CD4-positive, alpha-beta memory T cell (primary cell): ENCODE results near the gene RALGAPA1. TPM values are rescaled to one million over a fixed set of nuclear protein-coding genes. Genes with fewer than 3 reads are reported as not detected.

Source experiments
- CTCF ChIA-PET: fragments of 350-600 bp; sonication (Branson Sonifier 250); formaldehyde crosslinking; loops from one replicate; lab custom pipeline; 2021; ENCODE audit warnings: inconsistent platforms; ENCODE audit not compliant: partially characterized antibody; lab: Charles Lee
- POLR2A ChIA-PET: fragments of 350-600 bp; sonication (Branson Sonifier 250); formaldehyde crosslinking; loops from one replicate; lab custom pipeline; 2021; ENCODE audit not compliant: partially characterized antibody; lab: Charles Lee
- DNase-seq, 5 donors: peaks; one replicate each; pipeline versions ENCODE4 v3.0.0 to v3.0.0-alpha.2; 2020 to 2022; ENCODE audit warnings: mixed read lengths in 1 of 5
- H3K27ac ChIP-seq: one replicate; pipeline ENCODE4 v1.7.0; 2013; ENCODE audit warnings: low read depth, low read length
- H3K27me3 ChIP-seq: 2 replicates; pipeline ENCODE4 v1.7.0; 2013; ENCODE audit warnings: mild to moderate bottlenecking, low read length, moderate library complexity; ENCODE audit not compliant: insufficient read depth
- H3K36me3 ChIP-seq: 2 replicates; pipeline ENCODE4 v1.7.0; 2013; ENCODE audit warnings: mild to moderate bottlenecking, low read length, moderate library complexity; ENCODE audit not compliant: insufficient read depth
- H3K4me1 ChIP-seq: 2 replicates; pipeline ENCODE4 v1.7.0; 2013; ENCODE audit warnings: mild to moderate bottlenecking, low read length, moderate library complexity; ENCODE audit not compliant: insufficient read depth
- H3K4me3 ChIP-seq, 2 donors: one replicate each; pipeline ENCODE4 v1.7.0; 2013; ENCODE audit warnings: low read length in 2 of 2, mild to moderate bottlenecking in 1 of 2
- H3K9me3 ChIP-seq, 2 donors: one replicate each; pipeline ENCODE4 v1.7.0; 2013; ENCODE audit warnings: low read length in 2 of 2, control low read depth in 1 of 2; ENCODE audit not compliant: control insufficient read depth in 1 of 2
- H3K27ac Mint-ChIP-seq, 7 donors: one replicate each; pipeline ENCODE4 v1.8.0; 2020 to 2021; ENCODE audit warnings: mixed read lengths in 7 of 7, mild to moderate bottlenecking in 6 of 7, inconsistent platforms in 3 of 7, moderate library complexity in 3 of 7
- H3K27me3 Mint-ChIP-seq, 2 donors: one replicate each; pipeline ENCODE4 v1.8.0; 2020 to 2021; ENCODE audit warnings: mixed read lengths in 2 of 2
- H3K36me3 Mint-ChIP-seq, 2 donors: one replicate each; pipeline ENCODE4 v1.8.0; 2020 to 2021; ENCODE audit warnings: mixed read lengths in 2 of 2, inconsistent platforms in 1 of 2, mild to moderate bottlenecking in 1 of 2
- H3K4me1 Mint-ChIP-seq, 4 donors: one replicate each; pipeline ENCODE4 v1.8.0; 2020 to 2021; ENCODE audit warnings: mixed read lengths in 4 of 4, mild to moderate bottlenecking in 1 of 4
- H3K4me3 Mint-ChIP-seq, 8 donors: one replicate each; pipeline ENCODE4 v1.8.0; 2020 to 2021; ENCODE audit warnings: mixed read lengths in 8 of 8, mild to moderate bottlenecking in 7 of 8, moderate library complexity in 6 of 8, inconsistent platforms in 3 of 8
- H3K9me3 Mint-ChIP-seq, 8 donors: one replicate each; pipeline ENCODE4 v1.8.0; 2020 to 2021; ENCODE audit warnings: mixed read lengths in 8 of 8, mild to moderate bottlenecking in 5 of 8, inconsistent platforms in 3 of 8, moderate library complexity in 1 of 8
- intact Hi-C: fragments of 100-400 bp; cut with micrococcal nuclease; formaldehyde crosslinking; loops from one replicate; pipeline ENCODE4 v1.15.1; 2023
- polyA plus RNA-seq, 2 donors: library from polyadenylated mRNA; unstranded; fragments of 300-500 nt; fragmentation: Illumina TruSeq; gene quantifications; one replicate each; pipeline ENCODE4 v1.2.3, GENCODE V29; 2021
- total RNA-seq, 2 experiments: library from RNA; stranded (reverse); gene quantifications; one replicate each; pipeline ENCODE4 v1.2.3, GENCODE V29; 2021

The RALGAPA1 gene
- total and polyA plus RNA-seq, 4 experiments from 2014 or later, result 15.1 to 66.0 (median 42.9) TPM

- no peaks in the 10 kb centered on the region for H3K27me3 ChIP-seq
- intact Hi-C loops, result loop anchor here (5.0 to 10.0 kb wide), 2 partner anchors 124 to 386 kb away; no protein-coding TSS in a partner anchor
- ChIA-PET CTCF (interaction anchor here (2.4 kb wide), 1 partner anchor 11 kb away, joined by 10 read pairs; no protein-coding TSS in a partner anchor), POLR2A (no interaction called here)
- Mint-ChIP-seq H3K4me1 (peaks cover 16 to 33% (median 27%) of the 10 kb centered on the region in 4 donors), H3K27me3 (peaks cover 0 to 1% of the 10 kb centered on the region in 2 donors), H3K36me3 (peaks cover 0 to 10% of the 10 kb centered on the region in 2 donors), H3K27ac (peak overlapping the region; percentile 7 to 94 (median 38)), H3K9me3 (no peaks in the 10 kb centered on the region), H3K4me3 (no peak overlapping the region)
- no peak for DNase-seq
- no peak overlapping the region for H3K4me3 ChIP-seq
- H3K4me1 ChIP-seq, result peaks cover 23% of the 10 kb centered on the region
- H3K9me3 ChIP-seq, result no peaks in the 10 kb centered on the region
- no peak overlapping the region for H3K27ac ChIP-seq
- no peaks in the 10 kb centered on the region for H3K36me3 ChIP-seq
These were observed 1.9 kb upstream of the RALGAPA1 start for GRCh38 chr14:35810963-35811362.

DNA sequence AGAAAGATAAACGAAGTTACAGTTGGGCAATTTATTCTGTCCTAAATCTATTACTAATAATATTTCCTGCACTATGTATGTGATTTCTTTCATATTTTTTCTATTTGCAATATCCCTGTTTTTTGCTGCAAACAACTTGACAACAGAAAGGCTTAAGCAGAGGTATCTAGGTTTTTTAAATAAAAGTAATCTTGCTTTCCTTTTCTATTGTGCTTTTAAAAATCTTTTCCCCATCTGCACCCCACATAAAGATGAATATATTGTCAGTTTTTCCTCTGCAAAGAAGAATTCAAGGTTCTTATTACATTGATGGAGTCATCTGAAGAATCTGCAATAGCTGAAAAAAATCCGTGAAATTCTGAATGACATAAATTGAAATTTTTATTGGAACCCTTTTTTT is 502 bp upstream of the RALGAPA1 start:
- Histone ChIP-seq H3K9me3 (no peaks in the 10 kb centered on the region), H3K27me3 (no peaks in the 10 kb centered on the region), H3K4me1 (peaks cover 23% of the 10 kb centered on the region), H3K4me3 (peak overlapping the region in 1 of 2 donors; percentile 45), H3K36me3 (no peaks in the 10 kb centered on the region), H3K27ac (peak overlapping the region; percentile 84)
- H3K36me3 Mint-ChIP-seq, result peaks cover 0 to 12% of the 10 kb centered on the region in 2 donors
- CTCF ChIA-PET, result interaction anchor here (1.0 to 2.4 kb wide), 5 partner anchors 9 to 34 kb away, joined by 3 to 10 read pairs (median 5); partner anchors contain the start of gene BRMS1L
- H3K4me3 Mint-ChIP-seq, result peak overlapping the region; percentile 62 to 99 (median 88)
- POLR2A ChIA-PET, result interaction anchor here (1.1 to 1.4 kb wide), 3 partner anchors 8 to 17 kb away, joined by 6 to 10 read pairs (median 7); partner anchors contain the start of gene BRMS1L
- peak overlapping the region; percentile 89 to 99 (median 96) for H3K27ac Mint-ChIP-seq
- peaks cover 0 to 1% of the 10 kb centered on the region in 2 donors for H3K27me3 Mint-ChIP-seq
- intact Hi-C loops, result loop anchor here (1.0 to 5.0 kb wide), 7 partner anchors 13 to 827 kb away; partner anchors contain the start of genes BRMS1L, FAM177A1, PPP2R3C and PRORP
- no peak for DNase-seq
- peaks cover 19 to 42% (median 32%) of the 10 kb centered on the region in 4 donors for H3K4me1 Mint-ChIP-seq
- no peaks in the 10 kb centered on the region for H3K9me3 Mint-ChIP-seq

DNA sequence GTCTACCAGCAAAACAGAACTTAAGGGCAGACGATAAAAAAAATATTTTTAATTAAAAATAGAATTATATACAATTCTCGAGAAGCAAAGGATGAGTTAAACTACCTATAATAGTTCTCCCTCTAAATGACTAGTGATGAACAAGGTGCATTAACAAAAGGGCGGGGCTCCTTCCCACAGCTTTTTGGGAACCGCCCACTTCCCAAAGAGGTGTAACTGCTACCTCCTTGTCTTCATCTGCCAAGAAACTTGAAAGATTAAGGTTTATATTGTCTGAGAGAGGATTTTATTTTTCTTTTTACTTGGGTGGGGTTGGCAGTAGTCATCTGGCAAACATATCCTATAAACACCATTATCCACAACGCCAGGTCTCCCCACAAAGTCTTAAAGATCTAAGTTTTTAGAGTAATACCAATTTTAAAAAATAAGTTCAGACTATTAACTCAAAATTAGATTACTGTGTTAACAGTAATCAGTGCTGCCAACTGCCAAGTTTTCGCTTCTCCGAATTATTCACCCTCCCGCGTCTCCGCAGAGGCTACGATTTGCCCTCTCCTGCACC is 938 bp downstream of the RALGAPA1 start:
- Mint-ChIP-seq H3K4me1 (peaks cover 19 to 47% (median 34%) of the 10 kb centered on the region in 4 donors), H3K4me3 (peak overlapping the region; percentile 94 to 99 (median 98)), H3K27ac (peak overlapping the region; percentile 89 to 99 (median 98)), H3K27me3 (no peaks in the 10 kb centered on the region), H3K36me3 (peaks cover 0 to 13% of the 10 kb centered on the region in 2 donors), H3K9me3 (no peaks in the 10 kb centered on the region)
- Histone ChIP-seq H3K4me1 (peaks cover 23% of the 10 kb centered on the region), H3K4me3 (peak overlapping the region; percentile 45 to 81), H3K27me3 (no peaks in the 10 kb centered on the region), H3K36me3 (no peaks in the 10 kb centered on the region), H3K9me3 (no peaks in the 10 kb centered on the region), H3K27ac (peak overlapping the region; percentile 84)
- intact Hi-C loops, result loop anchor here (2.0 to 5.0 kb wide), 4 partner anchors 36 to 825 kb away; partner anchors contain the start of genes PPP2R3C, PRORP, PSMA6 and SRP54
- DNase-seq, result peak in 3 of 5 donors; percentile 4 to 57 (median 11)
- ChIA-PET POLR2A (interaction anchor here (1.9 to 3.1 kb wide), 2 partner anchors 18 to 20 kb away, joined by 4 to 12 read pairs; partner anchors contain the start of gene BRMS1L), CTCF (interaction anchor here (1.0 to 3.3 kb wide), 5 partner anchors 9 to 20 kb away, joined by 3 to 26 read pairs (median 11); partner anchors contain the start of gene BRMS1L)

DNA sequence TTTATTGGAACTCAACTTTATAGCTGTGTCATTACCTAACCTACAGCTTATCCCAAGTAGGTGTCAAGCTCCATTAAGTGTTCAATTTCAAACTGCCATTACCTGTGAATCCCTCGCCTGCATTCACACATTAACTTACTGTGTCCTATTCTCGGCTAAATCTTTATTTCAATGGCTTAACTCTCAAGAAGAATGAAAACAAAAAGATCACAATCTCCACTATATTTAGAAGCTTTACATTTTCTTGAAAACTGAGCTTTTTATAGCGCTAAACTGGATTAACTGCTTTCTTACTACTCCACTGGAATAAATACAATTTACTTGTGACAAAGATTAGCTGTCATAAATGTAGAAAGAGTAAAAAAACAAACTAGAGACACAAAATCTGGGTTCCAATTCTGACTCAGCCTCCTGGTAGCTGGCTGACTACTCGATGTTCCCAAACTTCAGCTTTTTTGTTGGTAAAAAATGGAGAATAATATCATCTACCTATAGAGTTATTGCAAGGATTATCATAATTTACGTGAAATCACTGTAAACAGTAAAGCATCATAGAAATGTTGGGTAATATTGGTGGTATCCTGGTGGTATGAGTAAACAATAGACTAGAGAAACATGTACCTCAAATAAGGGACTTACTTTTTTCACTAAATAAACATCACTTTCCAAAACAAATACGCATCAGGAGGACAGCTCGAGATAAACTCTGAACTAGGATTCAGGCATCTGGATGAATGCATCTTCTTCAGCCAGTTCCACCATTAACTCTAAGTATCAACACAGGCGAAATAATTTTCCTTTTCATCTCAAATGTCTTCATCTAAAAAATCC is 1.7 kb downstream of the RALGAPA1 start:
- H3K4me3 Mint-ChIP-seq, result peak overlapping the region; percentile 72 to 99 (median 96)
- Histone ChIP-seq H3K27me3 (no peaks in the 10 kb centered on the region), H3K9me3 (no peaks in the 10 kb centered on the region), H3K4me1 (peaks cover 23% of the 10 kb centered on the region), H3K4me3 (no peak overlapping the region), H3K27ac (no peak overlapping the region), H3K36me3 (no peaks in the 10 kb centered on the region)
- POLR2A ChIA-PET, result interaction anchor here (1.9 to 3.1 kb wide), 2 partner anchors 19 to 21 kb away, joined by 4 to 12 read pairs; partner anchors contain the start of gene BRMS1L
- intact Hi-C loops, result loop anchor here (5.0 kb wide), 3 partner anchors 35 to 685 kb away; partner anchors contain the start of genes PPP2R3C, PRORP and PSMA6
- CTCF ChIA-PET, result interaction anchor here (0.8 to 3.3 kb wide), 6 partner anchors 9 to 20 kb away, joined by 3 to 26 read pairs (median 7); partner anchors contain the start of gene BRMS1L
- H3K27ac Mint-ChIP-seq, result peak overlapping the region; percentile 37 to 98 (median 84)
- no peaks in the 10 kb centered on the region for H3K27me3 Mint-ChIP-seq
- no peaks in the 10 kb centered on the region for H3K9me3 Mint-ChIP-seq
- peaks cover 20 to 55% (median 38%) of the 10 kb centered on the region in 4 donors for H3K4me1 Mint-ChIP-seq
- peaks cover 0 to 13% of the 10 kb centered on the region in 2 donors for H3K36me3 Mint-ChIP-seq
- no peak for DNase-seq

DNA sequence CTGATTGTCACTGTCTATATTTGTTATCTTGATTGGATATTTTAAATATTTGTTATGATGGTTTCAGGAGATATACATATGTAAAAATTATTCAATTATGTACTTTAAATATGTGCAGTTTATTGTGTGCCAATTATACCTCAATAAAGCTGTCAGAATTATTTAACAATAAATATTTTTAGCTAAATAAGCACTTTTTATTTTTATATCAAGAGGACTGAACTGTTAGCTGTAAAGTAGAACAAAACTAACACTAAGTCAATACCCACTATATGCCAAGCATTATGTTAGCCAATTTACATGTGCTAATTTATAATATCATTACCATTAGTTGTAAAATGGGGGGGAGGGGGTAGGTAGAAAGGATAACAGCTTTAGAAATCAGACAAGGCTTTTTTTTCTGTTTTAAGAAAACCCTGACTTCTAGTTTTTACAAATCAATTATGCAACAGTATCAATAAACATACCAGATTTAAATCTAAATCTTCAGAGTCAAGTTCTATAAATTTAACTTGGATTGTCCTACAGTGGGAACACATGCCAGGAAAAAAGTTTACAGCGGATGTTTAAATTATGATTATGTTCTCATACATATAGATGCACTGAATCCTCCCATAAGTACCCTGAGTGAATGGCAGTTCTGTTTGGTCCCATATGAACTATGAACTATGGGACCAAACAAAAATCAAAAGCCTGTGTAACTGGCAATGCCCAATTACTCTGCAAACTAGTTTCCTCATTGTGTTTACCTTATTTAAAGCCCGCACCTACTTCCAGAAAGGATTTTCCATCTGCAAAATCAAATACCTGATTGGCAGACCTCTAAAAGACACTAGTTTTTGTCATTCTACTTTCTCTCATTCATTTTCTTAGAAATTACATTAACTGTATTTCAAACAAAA is 2.8 kb downstream of the RALGAPA1 start:
- Mint-ChIP-seq H3K27ac (peak overlapping the region in 2 of 7 donors; percentile 6 to 84), H3K4me1 (peaks cover 26 to 66% (median 45%) of the 10 kb centered on the region in 4 donors), H3K4me3 (peak overlapping the region in 4 of 8 donors; percentile 17 to 96 (median 78)), H3K9me3 (no peaks in the 10 kb centered on the region), H3K36me3 (peaks cover 0 to 15% of the 10 kb centered on the region in 2 donors), H3K27me3 (no peaks in the 10 kb centered on the region)
- Histone ChIP-seq H3K4me1 (peaks cover 28% of the 10 kb centered on the region), H3K36me3 (no peaks in the 10 kb centered on the region), H3K27ac (no peak overlapping the region), H3K27me3 (no peaks in the 10 kb centered on the region), H3K4me3 (no peak overlapping the region), H3K9me3 (no peaks in the 10 kb centered on the region)
- ChIA-PET POLR2A (interaction anchor here (3.1 kb wide), 1 partner anchor 20 kb away, joined by 12 read pairs; the partner anchor contains the start of gene BRMS1L), CTCF (interaction anchor here (0.8 to 3.3 kb wide), 5 partner anchors 10 to 20 kb away, joined by 3 to 26 read pairs (median 11); partner anchors contain the start of gene BRMS1L)
- intact Hi-C loops, result loop anchor here (5.0 kb wide), 3 partner anchors 34 to 684 kb away; partner anchors contain the start of genes PPP2R3C, PRORP and PSMA6
- no peak for DNase-seq

- peaks cover 0 to 1% (median 0%) of the 10 kb centered on the region in 8 donors for H3K9me3 Mint-ChIP-seq
- CTCF ChIA-PET, result interaction anchor here (0.7 to 1.3 kb wide), 2 partner anchors 16 to 24 kb away, joined by 3 read pairs; no protein-coding TSS in a partner anchor
- POLR2A ChIA-PET, result no interaction called here
- no peaks in the 10 kb centered on the region for H3K9me3 ChIP-seq
- H3K36me3 Mint-ChIP-seq, result peaks cover 0 to 6% of the 10 kb centered on the region in 2 donors
- no peak for DNase-seq
- H3K4me1 Mint-ChIP-seq, result peaks cover 34 to 58% (median 47%) of the 10 kb centered on the region in 4 donors
- H3K36me3 ChIP-seq, result no peaks in the 10 kb centered on the region
- no peak overlapping the region for H3K4me3 Mint-ChIP-seq
- H3K27me3 ChIP-seq, result no peaks in the 10 kb centered on the region
- H3K27me3 Mint-ChIP-seq, result no peaks in the 10 kb centered on the region
- no peak overlapping the region for H3K27ac Mint-ChIP-seq
- H3K4me1 ChIP-seq, result peaks cover 18% of the 10 kb centered on the region
- intact Hi-C loops, result no loop called here
- H3K4me3 ChIP-seq, result no peak overlapping the region
- no peak overlapping the region for H3K27ac ChIP-seq
These were observed 11.3 kb downstream of the RALGAPA1 start for GRCh38 chr14:35797796-35798195.
